GM18526 (cell line): ENCODE results near the gene SLAMF6.

Experiments used
- POLR2A ChIP-seq: IDR thresholded peaks from 3 replicates; pipeline ENCODE4 v1.6.1; 2011; ENCODE audit not compliant: insufficient read length; ENCODE audit errors: extremely low read depth

SLAMF6 gene

GRCh38 chr1:160522622-160523345 lies at the start of gene SLAMF6:
Gene SLAMF6, minus strand, starts transcription at chr1:160523255. Its CDS starts 63 bp downstream, at chr1:160523192.
- peak; percentile 66 for TF ChIP-seq POLR2A

- no peak for TF ChIP-seq POLR2A
Measured at GRCh38 chr1:160570840-160571239, 47.8 kb upstream of the SLAMF6 start.

GRCh38 chr1:160569806-160570205 lies 46.8 kb upstream of the SLAMF6 start:
- no peak for TF ChIP-seq POLR2A

GRCh38 chr1:160567858-160568682 lies 45.0 kb upstream of the SLAMF6 start:
- no peak for TF ChIP-seq POLR2A

- no peak for TF ChIP-seq POLR2A
Measured at GRCh38 chr1:160567341-160567740, 44.3 kb upstream of the SLAMF6 start.

- no peak for TF ChIP-seq POLR2A
Measured at GRCh38 chr1:160565564-160565963, 42.5 kb upstream of the SLAMF6 start.

- no peak for TF ChIP-seq POLR2A
Measured at GRCh38 chr1:160560806-160561205, 37.8 kb upstream of the SLAMF6 start.

GRCh38 chr1:160560045-160560705 lies 37.1 kb upstream of the SLAMF6 start:
- no peak for TF ChIP-seq POLR2A

- no peak for TF ChIP-seq POLR2A
Measured at GRCh38 chr1:160558660-160559380, 35.8 kb upstream of the SLAMF6 start.

- no peak for TF ChIP-seq POLR2A
Measured at GRCh38 chr1:160553778-160554177, 30.7 kb upstream of the SLAMF6 start.

GRCh38 chr1:160552425-160552824 lies 29.4 kb upstream of the SLAMF6 start:
- no peak for TF ChIP-seq POLR2A

- TF ChIP-seq POLR2A, result no peak
Measured at GRCh38 chr1:160550572-160551034, 27.5 kb upstream of the SLAMF6 start.

GRCh38 chr1:160549665-160550006 lies 26.6 kb upstream of the SLAMF6 start:
- TF ChIP-seq POLR2A, result no peak

- TF ChIP-seq POLR2A, result no peak
Measured at GRCh38 chr1:160548960-160549664, 26.1 kb upstream of the SLAMF6 start.
